Measurements from ENCODE around the gene CFAP77. TPM values are rescaled to one million over a fixed set of nuclear protein-coding genes. Genes with fewer than 3 reads are reported as not detected.

CFAP77 gene
- total and polyA plus RNA-seq, 2 of the 8 experiments (the other 6 are each of a cell fraction or from before 2014, with no cell fraction given): 0.63 to 0.97 TPM

DNA sequence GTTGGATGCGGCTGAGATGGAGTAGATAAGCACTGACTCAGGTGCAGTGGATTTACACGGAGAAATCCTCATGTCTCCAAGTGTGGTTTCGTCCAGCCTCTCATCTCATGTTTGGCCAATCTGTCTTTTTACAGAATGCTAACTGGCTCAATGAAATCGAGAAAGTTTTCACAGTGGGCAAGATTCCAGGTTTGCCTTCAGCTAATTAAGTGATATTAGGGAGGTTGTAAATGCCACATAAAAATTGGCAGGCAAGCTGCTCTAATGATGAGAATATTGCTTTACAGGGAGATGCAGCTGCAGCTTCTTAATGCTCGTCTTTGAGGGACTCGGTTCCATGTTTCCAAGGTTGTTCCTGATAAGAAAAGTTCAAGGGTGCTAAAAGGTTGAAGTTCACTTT lies 196.1 kb downstream of the CFAP77 start:
- no peaks in the 10 kb centered on the region for H3K9me3 ChIP-seq (ENCODE audit: insufficient read depth in 2 of 2, low read depth in 1 of 2, low read length in 1 of 2)
- H4K5ac ChIP-seq (ENCODE audit: insufficient read length, low read depth, low read length): no peak overlapping the region
- ChIA-PET CTCF (ENCODE audit: partially characterized antibody) (interaction anchor here (0.6 to 2.0 kb wide), 3 partner anchors 38 to 368 kb away, joined by 3 to 4 read pairs (median 4); no protein-coding TSS in a partner anchor), POLR2A (ENCODE audit: partially characterized antibody) (interaction anchor here (1.2 to 1.8 kb wide), 2 partner anchors 14 to 16 kb away, joined by 3 read pairs; no protein-coding TSS in a partner anchor)
- H3K23ac ChIP-seq (ENCODE audit: insufficient read length): no peak overlapping the region
- H2BK120ac ChIP-seq (replicated peaks; ENCODE audit: low read depth, low read length): no peak overlapping the region
- no peak overlapping the region for H4K91ac ChIP-seq (replicated peaks; ENCODE audit: insufficient read length, low read length)
- H3K23me2 ChIP-seq (ENCODE audit: low read depth, low read length): no peaks in the 10 kb centered on the region
- H3K4ac ChIP-seq (replicated peaks; ENCODE audit: insufficient read length, low read depth, low read length): no peak overlapping the region
- H3K9ac ChIP-seq (replicated peaks in 1 of 4; ENCODE audit: extremely low read depth in 1 of 4, low read depth in 3 of 4, low read length in 3 of 4): no peak overlapping the region
- H3K18ac ChIP-seq (ENCODE audit: extremely low read depth, low read length): no peak overlapping the region
- no peak overlapping the region for H3K56ac ChIP-seq (replicated peaks; ENCODE audit: insufficient read length, low read depth, low read length)
- H2AFZ ChIP-seq (ENCODE audit: low read length): no peak overlapping the region
- peaks cover 2% of the 10 kb centered on the region for H3K79me1 ChIP-seq (ENCODE audit: low read depth, low read length)
- H3K27me3 ChIP-seq (replicated peaks in 1 of 4; ENCODE audit: control insufficient read depth in 3 of 4, extremely low read depth in 1 of 4, insufficient read depth in 3 of 4, low read length in 3 of 4): no peaks in the 10 kb centered on the region
- no peak overlapping the region for H2BK5ac ChIP-seq (ENCODE audit: low read depth, low read length)
- H3K79me2 ChIP-seq (ENCODE audit: control insufficient read depth in 1 of 2, insufficient read depth in 2 of 2, low read length in 2 of 2): no peaks in the 10 kb centered on the region
- H2BK12ac ChIP-seq (ENCODE audit: low read depth, low read length): no peak overlapping the region
- 95% methylated on average over 6 of the region's 6 CpGs; no CpG with 5 or more reads in 1 of the 2 experiments for WGBS, 2 experiments (ENCODE audit: extremely low coverage in 1 of 2, insufficient coverage in 1 of 2, insufficient read length in 1 of 2, insufficient replicate concordance in 2 of 2, low coverage in 1 of 2, low lambda C conversion rate in 2 of 2, missing lambda C conversion rate in 1 of 2)
- no peaks in the 10 kb centered on the region for H3K4me1 ChIP-seq (replicated peaks in 1 of 4; ENCODE audit: control insufficient read depth in 3 of 4, insufficient read depth in 4 of 4, low read length in 3 of 4)
- H3K14ac ChIP-seq (ENCODE audit: insufficient read length): no peak overlapping the region
- H3K4me2 ChIP-seq (ENCODE audit: insufficient read depth in 1 of 2, low read depth in 2 of 2, low read length in 2 of 2): no peak overlapping the region
- H3K36me3 ChIP-seq (ENCODE audit: control insufficient read depth in 2 of 4, insufficient read depth in 4 of 4, low read length in 3 of 4): peaks cover 0 to 19% (median 6%) of the 10 kb centered on the region in 4 experiments; a peak in 5 of 8 replicates
- no peak overlapping the region for H2BK20ac ChIP-seq (ENCODE audit: low read length)
- no peak for FAIRE-seq
- H2BK15ac ChIP-seq (ENCODE audit: low read length): no peak overlapping the region
- no peak overlapping the region for H3K4me3 ChIP-seq (ENCODE audit: extremely low read depth in 1 of 4, insufficient read depth in 2 of 4, low read depth in 3 of 4, low read length in 4 of 4)
- peaks cover 1 to 3% of the 10 kb centered on the region in 2 experiments for H4K20me1 ChIP-seq (replicated peaks in 1 of 2; ENCODE audit: control insufficient read depth in 1 of 2, insufficient read depth in 2 of 2, low read length in 2 of 2)
- no peak overlapping the region for H2AK5ac ChIP-seq (ENCODE audit: low read depth, low read length)
- H4K8ac ChIP-seq (ENCODE audit: extremely low read depth, insufficient read depth, low read length): no peak overlapping the region
- no peak overlapping the region for H3K27ac ChIP-seq (ENCODE audit: low read depth, low read length)
- no peak for DNase-seq (ENCODE audit: low read depth in 1 of 2, low spot score in 2 of 2)
- TF ChIP-seq NRF1 (IDR thresholded peaks at IDR 0.05; ENCODE audit: low read depth, low read length) (no peak), FOSL1 (IDR thresholded peaks at IDR 0.05; ENCODE audit: insufficient read depth, low read depth, low read length) (no peak), BACH1 (IDR thresholded peaks at IDR 0.05; ENCODE audit: low read length) (no peak), RFX5 (IDR thresholded peaks at IDR 0.05; ENCODE audit: borderline replicate concordance, low read depth, low read length) (no peak), SP1 (IDR thresholded peaks at IDR 0.05; ENCODE audit: low read depth, low read length) (no peak), BCL11A (IDR thresholded peaks at IDR 0.05; ENCODE audit: low read depth in 2 of 2, low read length in 2 of 2) (no peak)
- TF ChIP-seq, protein P1, sequence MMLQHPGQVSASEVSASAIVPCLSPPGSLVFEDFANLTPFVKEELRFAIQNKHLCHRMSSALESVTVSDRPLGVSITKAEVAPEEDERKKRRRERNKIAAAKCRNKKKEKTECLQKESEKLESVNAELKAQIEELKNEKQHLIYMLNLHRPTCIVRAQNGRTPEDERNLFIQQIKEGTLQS (IDR thresholded peaks at IDR 0.05; ENCODE audit: insufficient read depth, low read depth, low read length): no peak

Data from H1 (cell line).